ENCODE results near the gene PARD3B.
A peak's percentile ranks its signal among the peaks of the same experiment; 100 is the strongest.

- TF ChIP-seq CTCF (IDR thresholded peaks at IDR 0.05), result no peak
- TF ChIP-seq POLR2AphosphoS5 (IDR thresholded peaks at IDR 0.05; ENCODE audit: low read depth, low read length), result no peak
- TF ChIP-seq TCF7L2 (IDR thresholded peaks at IDR 0.05; ENCODE audit: low read depth, low read length), result no peak
- peak in 1 of 2 experiments; percentile 54; a peak in 1 of 4 replicates for TF ChIP-seq REST (IDR thresholded peaks at IDR 0.05; ENCODE audit: insufficient read depth in 1 of 2, low read depth in 2 of 2, low read length in 1 of 2)
- TF ChIP-seq SIN3A (IDR thresholded peaks at IDR 0.05; ENCODE audit: borderline replicate concordance, insufficient read depth, low read depth, low read length), result no peak
Measured at GRCh38 chr2:204850581-204850980, 305.3 kb downstream of the PARD3B start.

Measured in Panc1 (cell line).